ENCODE measurements around the gene PAFAH1B1. TPM values are rescaled to one million over a fixed set of nuclear protein-coding genes. Genes with fewer than 3 reads are reported as not detected.

The PAFAH1B1 gene
- total RNA-seq, 4 donors from 2014 or later: 24.1 to 145 (median 98.8) TPM

DNA sequence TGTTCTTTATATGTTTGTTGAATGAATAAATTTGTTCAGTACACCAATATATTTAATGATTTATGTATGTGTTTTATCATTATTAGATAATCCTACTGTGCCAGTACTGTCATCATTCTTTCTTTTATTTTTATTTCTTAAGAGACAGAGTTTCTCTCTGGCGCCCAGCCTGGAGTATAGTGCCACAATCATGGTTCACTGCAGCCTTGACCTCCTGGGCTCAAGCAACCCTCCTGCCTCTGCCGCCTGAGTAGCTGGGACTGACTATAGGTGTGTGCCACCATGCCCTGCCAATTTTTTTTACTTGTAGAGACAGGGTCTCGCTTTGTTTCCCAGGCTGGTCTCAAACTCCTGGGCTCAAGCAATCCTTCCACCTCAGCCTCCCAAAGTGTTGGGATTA is 41.8 kb downstream of the PAFAH1B1 start:
- H3K36me3 ChIP-seq: peaks cover 0 to 17% (median 8%) of the 10 kb centered on the region in 4 donors
- peak overlapping the region in 1 of 4 donors; percentile 53 for H3K27ac ChIP-seq
- TF ChIP-seq, protein P1, sequence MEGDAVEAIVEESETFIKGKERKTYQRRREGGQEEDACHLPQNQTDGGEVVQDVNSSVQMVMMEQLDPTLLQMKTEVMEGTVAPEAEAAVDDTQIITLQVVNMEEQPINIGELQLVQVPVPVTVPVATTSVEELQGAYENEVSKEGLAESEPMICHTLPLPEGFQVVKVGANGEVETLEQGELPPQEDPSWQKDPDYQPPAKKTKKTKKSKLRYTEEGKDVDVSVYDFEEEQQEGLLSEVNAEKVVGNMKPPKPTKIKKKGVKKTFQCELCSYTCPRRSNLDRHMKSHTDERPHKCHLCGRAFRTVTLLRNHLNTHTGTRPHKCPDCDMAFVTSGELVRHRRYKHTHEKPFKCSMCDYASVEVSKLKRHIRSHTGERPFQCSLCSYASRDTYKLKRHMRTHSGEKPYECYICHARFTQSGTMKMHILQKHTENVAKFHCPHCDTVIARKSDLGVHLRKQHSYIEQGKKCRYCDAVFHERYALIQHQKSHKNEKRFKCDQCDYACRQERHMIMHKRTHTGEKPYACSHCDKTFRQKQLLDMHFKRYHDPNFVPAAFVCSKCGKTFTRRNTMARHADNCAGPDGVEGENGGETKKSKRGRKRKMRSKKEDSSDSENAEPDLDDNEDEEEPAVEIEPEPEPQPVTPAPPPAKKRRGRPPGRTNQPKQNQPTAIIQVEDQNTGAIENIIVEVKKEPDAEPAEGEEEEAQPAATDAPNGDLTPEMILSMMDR (IDR thresholded peaks at IDR 0.05): no peak
- TF ChIP-seq POLR2AphosphoS5 (IDR thresholded peaks at IDR 0.05): no peak
- no peak for TF ChIP-seq POLR2A (IDR thresholded peaks at IDR 0.05)
- TF ChIP-seq EP300 (IDR thresholded peaks at IDR 0.05; ENCODE audit: low read depth): no peak
- H3K9me3 ChIP-seq: no peaks in the 10 kb centered on the region
- intact Hi-C loops (cut with DNase I; ENCODE audit: low total_unique reads): no loop called here
- H3K27me3 ChIP-seq: no peaks in the 10 kb centered on the region
- DNase-seq: no peak
- H3K4me3 ChIP-seq: no peak overlapping the region
- WGBS, 2 donors (ENCODE audit: low coverage in 1 of 2): 85 to 87% methylated on average over 2 to 3 of the region's 3 CpGs
- in situ Hi-C loops (cut with MboI; ENCODE audit: low pct_ligation_motif_present in 1 of 4, low pct_unique_long_range_greater_than_20kb in 1 of 4, low sequenced_read_pairs in 3 of 4): no loop called here
- peaks cover 21 to 60% (median 33%) of the 10 kb centered on the region in 4 donors for H3K4me1 ChIP-seq

GRCh38 chr17:2635675-2636074 is 42.2 kb downstream of the PAFAH1B1 start:
- Histone ChIP-seq H3K27ac (no peak overlapping the region), H3K4me3 (no peak overlapping the region), H3K36me3 (peaks cover 0 to 17% (median 8%) of the 10 kb centered on the region in 4 donors), H3K9me3 (no peaks in the 10 kb centered on the region), H3K4me1 (peaks cover 17 to 56% (median 32%) of the 10 kb centered on the region in 4 donors), H3K27me3 (no peaks in the 10 kb centered on the region)
- intact Hi-C loops (cut with DNase I; ENCODE audit: low total_unique reads): no loop called here
- TF ChIP-seq EP300 (IDR thresholded peaks at IDR 0.05; ENCODE audit: low read depth) (no peak), POLR2A (IDR thresholded peaks at IDR 0.05) (no peak), POLR2AphosphoS5 (IDR thresholded peaks at IDR 0.05) (no peak)
- TF ChIP-seq, protein P1 (IDR thresholded peaks at IDR 0.05): no peak
- no peak for DNase-seq
- 72 to 73% methylated on average over 2 of the region's 2 CpGs for WGBS, 2 donors (ENCODE audit: low coverage in 1 of 2)
- in situ Hi-C loops (cut with MboI; ENCODE audit: low pct_ligation_motif_present in 1 of 4, low pct_unique_long_range_greater_than_20kb in 1 of 4, low sequenced_read_pairs in 3 of 4): no loop called here

- intact Hi-C loops (cut with DNase I; ENCODE audit: low total_unique reads) (no loop called here), in situ Hi-C loops (cut with MboI; ENCODE audit: low pct_ligation_motif_present in 1 of 4, low pct_unique_long_range_greater_than_20kb in 1 of 4, low sequenced_read_pairs in 3 of 4) (no loop called here)
- 90% methylated on average over 11 to 13 of the region's 13 CpGs for WGBS, 2 donors (ENCODE audit: low coverage in 1 of 2)
- Histone ChIP-seq H3K4me3 (no peak overlapping the region), H3K36me3 (peaks cover 0 to 17% (median 8%) of the 10 kb centered on the region in 4 donors), H3K27ac (no peak overlapping the region), H3K9me3 (no peaks in the 10 kb centered on the region), H3K27me3 (no peaks in the 10 kb centered on the region), H3K4me1 (peaks cover 10 to 49% (median 25%) of the 10 kb centered on the region in 4 donors)
- DNase-seq: no peak
- TF ChIP-seq POLR2A (IDR thresholded peaks at IDR 0.05): no peak
- TF ChIP-seq EP300 (IDR thresholded peaks at IDR 0.05; ENCODE audit: low read depth): no peak
- TF ChIP-seq POLR2AphosphoS5 (IDR thresholded peaks at IDR 0.05): no peak
- TF ChIP-seq, protein P1 (IDR thresholded peaks at IDR 0.05): no peak
These were observed 42.9 kb downstream of the PAFAH1B1 start for GRCh38 chr17:2636169-2636930.

DNA sequence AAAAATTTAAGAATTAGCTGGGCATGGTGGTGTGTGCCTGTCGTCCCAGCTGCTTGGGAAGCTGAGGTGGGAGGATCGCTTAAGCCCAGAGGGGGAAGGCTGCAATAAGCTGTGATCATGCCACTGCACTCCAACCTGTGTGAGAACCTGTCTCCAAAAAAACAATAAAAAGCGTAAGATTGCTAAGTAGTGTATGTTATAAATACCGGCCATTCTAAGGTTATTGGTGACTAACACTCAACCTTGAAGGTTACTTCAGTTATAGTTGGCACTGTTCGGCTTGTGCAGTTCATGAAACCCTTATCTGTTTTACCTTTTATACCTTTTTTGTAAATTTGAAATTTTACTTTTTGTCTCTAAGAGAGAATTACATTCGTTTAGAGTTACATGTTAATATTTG is 44.0 kb downstream of the PAFAH1B1 start:
- Histone ChIP-seq H3K4me3 (no peak overlapping the region), H3K27ac (no peak overlapping the region), H3K4me1 (peaks cover 7 to 39% (median 19%) of the 10 kb centered on the region in 4 donors), H3K9me3 (no peaks in the 10 kb centered on the region), H3K27me3 (no peaks in the 10 kb centered on the region), H3K36me3 (peaks cover 0 to 17% (median 8%) of the 10 kb centered on the region in 4 donors)
- TF ChIP-seq POLR2AphosphoS5 (IDR thresholded peaks at IDR 0.05): no peak
- TF ChIP-seq, protein P1 (IDR thresholded peaks at IDR 0.05): no peak
- no peak for TF ChIP-seq POLR2A (IDR thresholded peaks at IDR 0.05)
- TF ChIP-seq EP300 (IDR thresholded peaks at IDR 0.05; ENCODE audit: low read depth): no peak
- in situ Hi-C loops (cut with MboI; ENCODE audit: low pct_ligation_motif_present in 1 of 4, low pct_unique_long_range_greater_than_20kb in 1 of 4, low sequenced_read_pairs in 3 of 4) (no loop called here), intact Hi-C loops (cut with DNase I; ENCODE audit: low total_unique reads) (no loop called here)
- 82 to 88% methylated on average over 4 to 6 of the region's 6 CpGs for WGBS, 2 donors (ENCODE audit: low coverage in 1 of 2)
- DNase-seq: no peak

All from transverse colon (tissue), 4 donors.